IMR-90 (cell line): ENCODE results near the gene OGFOD2. TPM values are rescaled to one million over a fixed set of nuclear protein-coding genes. Genes with fewer than 3 reads are reported as not detected.

Experiments used
- ATAC-seq: fragments of 200-7000 bp; cut with Tn5 transposase; 2 replicates; pipeline ENCODE4 v1.9.1; 2020; ENCODE audit warnings: low read depth, mild to moderate bottlenecking, moderate library complexity
- BruUV-seq: library from RNA; stranded (reverse); fragments of 400-500 nt; replicated peaks from 2 replicates; lab custom pipeline; 2021; lab: Mats Ljungman, UMichigan
- CTCF ChIA-PET: fragments of 300-600 bp; formaldehyde crosslinking; extraction: SDS; loops from one replicate; lab custom pipeline; 2021; ENCODE audit warnings: antibody characterized with exemption; lab: Yijun Ruan, JAX
- POLR2A ChIA-PET: fragments of 300-600 bp; sonication (Branson Sonifier 250); formaldehyde crosslinking; loops from one replicate; lab custom pipeline; 2022; ENCODE audit warnings: antibody characterized with exemption; ENCODE audit not compliant: unreplicated experiment; lab: Charles Lee
- DNase-seq: peaks from one replicate; pipeline ENCODE4 v3.0.0; 2013
- H2AFZ ChIP-seq: replicated peaks from 2 replicates; pipeline ENCODE3; 2013; ENCODE audit warnings: low read length, mild to moderate bottlenecking; ENCODE audit not compliant: poor library complexity
- H2AK5ac ChIP-seq: 2 replicates; pipeline ENCODE4 v1.6.1; 2013; ENCODE audit warnings: low read depth, low read length, inconsistent platforms
- H2AK9ac ChIP-seq: replicated peaks from 2 replicates; pipeline ENCODE3; 2013; ENCODE audit warnings: mild to moderate bottlenecking, low read depth, low read length, moderate library complexity; ENCODE audit not compliant: poor library complexity
- H2BK120ac ChIP-seq: 2 replicates; pipeline ENCODE4 v1.6.1; 2013; ENCODE audit warnings: low read depth, low read length, inconsistent platforms
- H2BK15ac ChIP-seq: 3 replicates; pipeline ENCODE4 v1.6.1; 2013; ENCODE audit warnings: low read depth, low read length, inconsistent platforms
- H2BK20ac ChIP-seq: 2 replicates; pipeline ENCODE4 v1.6.1; 2013; ENCODE audit warnings: low read depth, mild to moderate bottlenecking, inconsistent platforms, low read length, moderate library complexity
- H2BK5ac ChIP-seq: 2 replicates; pipeline ENCODE4 v1.6.1; 2013; ENCODE audit warnings: mild to moderate bottlenecking, low read depth, low read length, inconsistent platforms; ENCODE audit not compliant: poor library complexity, severe bottlenecking
- H3K14ac ChIP-seq: replicated peaks from 2 replicates; pipeline ENCODE4 v1.6.1; 2013; ENCODE audit warnings: low read depth, low read length, inconsistent platforms
- H3K18ac ChIP-seq: 2 replicates; pipeline ENCODE4 v1.6.1; 2013; ENCODE audit warnings: low read depth, low read length, control low read depth
- H3K23ac ChIP-seq: 2 replicates; pipeline ENCODE4 v1.6.1; 2013; ENCODE audit warnings: low read depth, low read length, inconsistent platforms
- H3K27ac ChIP-seq: 2 replicates; pipeline ENCODE4 v1.5.1; 2013; ENCODE audit warnings: mild to moderate bottlenecking, control low read depth, low read length; ENCODE audit not compliant: insufficient read depth
- H3K27me3 ChIP-seq: 2 replicates; pipeline ENCODE4 v1.6.1; 2013; ENCODE audit warnings: low read length; ENCODE audit not compliant: control insufficient read depth, insufficient read depth
- H3K36me3 ChIP-seq: 2 replicates; pipeline ENCODE4 v1.6.1; 2013; ENCODE audit warnings: low read length, mixed read lengths; ENCODE audit not compliant: control insufficient read depth, insufficient read depth
- H3K4ac ChIP-seq: 2 replicates; pipeline ENCODE4 v1.6.1; 2013; ENCODE audit warnings: low read depth, low read length, inconsistent platforms
- H3K4me1 ChIP-seq: 2 replicates; pipeline ENCODE4 v1.6.1; 2013; ENCODE audit warnings: low read length, mixed read lengths; ENCODE audit not compliant: control insufficient read depth, insufficient read depth
- H3K4me2 ChIP-seq: 2 replicates; pipeline ENCODE4 v1.6.1; 2013; ENCODE audit warnings: low read depth, mild to moderate bottlenecking, control low read depth, low read length, moderate library complexity
- H3K4me3 ChIP-seq: 2 replicates; pipeline ENCODE4 v1.5.1; 2013; ENCODE audit warnings: low read depth, mild to moderate bottlenecking, control low read depth, low read length, moderate library complexity; ENCODE audit not compliant: insufficient read depth
- H3K56ac ChIP-seq: 2 replicates; pipeline ENCODE4 v1.6.1; 2013; ENCODE audit warnings: low read length, inconsistent platforms; ENCODE audit not compliant: insufficient read depth; ENCODE audit errors: extremely low read depth
- H3K79me1 ChIP-seq, 2 experiments: 2 replicates each; pipeline ENCODE4 v1.6.1; 2013; ENCODE audit warnings: low read length in 2 of 2, inconsistent platforms in 1 of 2, low read depth in 1 of 2
- H3K9ac ChIP-seq: 2 replicates; pipeline ENCODE4 v1.6.1; 2013; ENCODE audit warnings: low read depth, low read length, control low read depth
- H3K9me1 ChIP-seq: 2 replicates; pipeline ENCODE4 v1.6.1; 2013; ENCODE audit warnings: low read length, inconsistent platforms; ENCODE audit not compliant: insufficient read depth
- H3K9me3 ChIP-seq: 2 replicates; pipeline ENCODE4 v1.6.1; 2013; ENCODE audit warnings: low read length; ENCODE audit not compliant: control insufficient read depth, insufficient read depth
- H4K20me1 ChIP-seq: 2 replicates; pipeline ENCODE4 v1.6.1; 2013; ENCODE audit warnings: low read length, inconsistent platforms; ENCODE audit not compliant: insufficient read depth
- H4K5ac ChIP-seq: 2 replicates; pipeline ENCODE4 v1.6.1; 2013; ENCODE audit warnings: mild to moderate bottlenecking, low read depth, low read length, control low read depth
- H4K8ac ChIP-seq, 2 experiments: 2 replicates each; pipeline ENCODE4 v1.6.1; 2013; ENCODE audit warnings: low read depth in 2 of 2, low read length in 2 of 2, control low read depth in 1 of 2, inconsistent platforms in 1 of 2
- H4K91ac ChIP-seq: 2 replicates; pipeline ENCODE4 v1.6.1; 2013; ENCODE audit warnings: low read depth, low read length, inconsistent platforms; ENCODE audit not compliant: insufficient read depth
- BHLHE40 ChIP-seq: fragments of 150-350 bp; IDR thresholded peaks from 2 replicates; pipeline ENCODE4 v1.6.1; 2016; ENCODE audit warnings: mild to moderate bottlenecking, low read depth, low read length
- CEBPB ChIP-seq: IDR thresholded peaks from 2 replicates; pipeline ENCODE4 v1.6.1; 2012; ENCODE audit warnings: low read depth, low read length, improper control_type of control experiment
- CHD1 ChIP-seq: IDR thresholded peaks from 2 replicates; pipeline ENCODE4 v1.6.1; 2012; ENCODE audit warnings: low read depth, low read length, improper control_type of control experiment
- CTCF ChIP-seq: conservative IDR thresholded peaks from 2 replicates; pipeline ENCODE4 v1.5.1; 2012; ENCODE audit warnings: mild to moderate bottlenecking, low read depth, low read length, improper control_type of control experiment
- FOS ChIP-seq: fragments of 150-350 bp; IDR thresholded peaks from 2 replicates; pipeline ENCODE4 v1.6.1; 2016; ENCODE audit warnings: low read depth, low read length
- MAFK ChIP-seq: IDR thresholded peaks from 2 replicates; pipeline ENCODE4 v1.6.1; 2012; ENCODE audit warnings: low read depth, low read length, improper control_type of control experiment
- MAZ ChIP-seq: IDR thresholded peaks from 2 replicates; pipeline ENCODE4 v1.6.1; 2012; ENCODE audit warnings: low read depth, mild to moderate bottlenecking, low read length, improper control_type of control experiment, moderate library complexity, borderline replicate concordance
- MXI1 ChIP-seq: IDR thresholded peaks from 2 replicates; pipeline ENCODE4 v1.6.1; 2012; ENCODE audit warnings: low read depth, mild to moderate bottlenecking, low read length, moderate library complexity, borderline replicate concordance
- POLR2A ChIP-seq: IDR thresholded peaks from 2 replicates; pipeline ENCODE4 v1.6.1; 2012; ENCODE audit warnings: mild to moderate bottlenecking, low read depth, low read length
- RAD21 ChIP-seq: IDR thresholded peaks from 2 replicates; pipeline ENCODE4 v1.6.1; 2012; ENCODE audit warnings: low read length, improper control_type of control experiment
- RCOR1 ChIP-seq: IDR thresholded peaks from 2 replicates; pipeline ENCODE4 v1.6.1; 2012; ENCODE audit warnings: mild to moderate bottlenecking, low read length, improper control_type of control experiment; ENCODE audit not compliant: insufficient replicate concordance
- RFX5 ChIP-seq: IDR thresholded peaks from 2 replicates; pipeline ENCODE4 v1.8.0; 2012; ENCODE audit warnings: low read depth, mild to moderate bottlenecking, low read length, moderate library complexity
- SMC3 ChIP-seq: fragments of 150-350 bp; IDR thresholded peaks from 2 replicates; pipeline ENCODE4 v1.6.1; 2016; ENCODE audit warnings: low read depth, mild to moderate bottlenecking, antibody characterized with exemption, low read length, moderate library complexity
- USF2 ChIP-seq: fragments of 150-350 bp; IDR thresholded peaks from 2 replicates; pipeline ENCODE4 v1.6.1; 2017; ENCODE audit warnings: mild to moderate bottlenecking, antibody characterized with exemption, low read length, low read depth
- WGBS, 2 experiments: methylation state at CpG; one replicate each; pipeline versions ENCODE4 v1.1.5 to v1.1.7; 2013; ENCODE audit warnings: missing lambda C conversion rate in 2 of 2; ENCODE audit not compliant: insufficient read length in 1 of 2; ENCODE audit errors: extremely low coverage in 2 of 2; 5-methylcytosine and 5-hydroxymethylcytosine counted together
- dilution Hi-C: fragments of 300-500 bp; cut with HindIII; formaldehyde crosslinking; loops from one replicate; pipeline ENCODE4 v1.14.3; 2018; ENCODE audit warnings: low sequenced_read_pairs; ENCODE audit not compliant: unreplicated experiment
- in situ Hi-C: fragments of 300-500 bp; cut with MboI; formaldehyde crosslinking; loops from 3 replicates; pipeline ENCODE4 v1.14.3; 2019; ENCODE audit warnings: low sequenced_read_pairs, inconsistent platforms, mixed read lengths
- intact Hi-C: fragments of 100-400 bp; cut with micrococcal nuclease; formaldehyde crosslinking; loops from 2 replicates; pipeline ENCODE4 v1.10.0; 2022
- polyA plus RNA-seq, 3 experiments: library from polyadenylated mRNA; depleted of rRNA; stranded (reverse); fragments of >200 nt; gene quantifications; 2 replicates each; pipeline ENCODE4 v1.2.3, GENCODE V29; 2012; ENCODE audit warnings: low replicate concordance in 1 of 3
- total RNA-seq: library from RNA; depleted of rRNA; stranded (reverse); fragments of >200 nt; gene quantifications from 2 replicates; pipeline ENCODE4 v1.2.3, GENCODE V29; 2012

The OGFOD2 gene
- total and polyA plus RNA-seq, 2 of the 4 experiments (the other 2 are of a cell fraction), result 4.3 to 18.2 TPM

- Histone ChIP-seq H2AK9ac (no peak overlapping the region), H3K23ac (no peak overlapping the region), H4K20me1 (no peaks in the 10 kb centered on the region; the same call in 1 of the 2 replicates), H4K8ac (no peak overlapping the region), H3K4me3 (no peak overlapping the region), H2BK120ac (no peak overlapping the region), H3K9me1 (no peaks in the 10 kb centered on the region), H3K9me3 (no peaks in the 10 kb centered on the region), H3K27ac (no peak overlapping the region), H2BK5ac (no peak overlapping the region), H2AK5ac (no peak overlapping the region), H3K79me1 (no peaks in the 10 kb centered on the region), H3K27me3 (no peaks in the 10 kb centered on the region), H4K91ac (no peak overlapping the region), H3K14ac (no peak overlapping the region), H4K5ac (no peak overlapping the region), H3K4ac (no peak overlapping the region), H3K36me3 (peaks cover 34% of the 10 kb centered on the region), H2BK20ac (no peak overlapping the region), H3K4me1 (no peaks in the 10 kb centered on the region), H3K56ac (no peak overlapping the region), H3K4me2 (no peak overlapping the region), H2BK15ac (no peak overlapping the region), H2AFZ (no peak overlapping the region), H3K18ac (no peak overlapping the region), H3K9ac (no peak overlapping the region)
- no peak for DNase-seq
- POLR2A ChIA-PET, result no interaction called here
- in situ Hi-C loops, result no loop called here
- BruUV-seq, result no TSS peak
- intact Hi-C loops, result no loop called here
- dilution Hi-C loops, result loop anchor here (25.0 kb wide), 1 partner anchor 241 kb away; the partner anchor contains the start of genes MPHOSPH9 and MTRFR
- ATAC-seq, result no peak
- TF ChIP-seq CEBPB (no peak), USF2 (no peak), MAFK (no peak), FOS (no peak), MAZ (no peak), POLR2A (no peak), CHD1 (no peak), BHLHE40 (no peak), MXI1 (no peak), SMC3 (no peak), RAD21 (no peak), CTCF (no peak), RFX5 (no peak), RCOR1 (no peak)
- CTCF ChIA-PET, result no interaction called here
- 90% methylated on average over 3 of the region's 16 CpGs; no CpG with 5 or more reads in 1 of the 2 experiments for WGBS, 2 experiments
These were observed 21.7 kb downstream of the OGFOD2 start for GRCh38 chr12:122996621-122997342.
